Vagina (tissue), 2 donors: ENCODE results near the gene ASB14.

ENCODE experiments used
- POLR2A ChIP-seq, 2 donors: fragments of 450-650 bp; IDR thresholded peaks; one replicate each; pipeline ENCODE4 v1.6.1; 2017; ENCODE audit warnings: antibody characterized with exemption in 2 of 2, mild to moderate bottlenecking in 2 of 2, moderate library complexity in 2 of 2
- TF ChIP-seq, protein P1 (sequence below), 3 experiments: fragments of 450-650 bp in 2 of 3; fragments of 200-600 bp in 1 of 3; sonication (generic) in 1 of 3; IDR thresholded peaks; one replicate each; pipeline ENCODE4 v1.5.1; 2017 to 2019; ENCODE audit warnings: antibody characterized with exemption in 3 of 3, mild to moderate bottlenecking in 2 of 3, moderate library complexity in 2 of 3

DNA sequence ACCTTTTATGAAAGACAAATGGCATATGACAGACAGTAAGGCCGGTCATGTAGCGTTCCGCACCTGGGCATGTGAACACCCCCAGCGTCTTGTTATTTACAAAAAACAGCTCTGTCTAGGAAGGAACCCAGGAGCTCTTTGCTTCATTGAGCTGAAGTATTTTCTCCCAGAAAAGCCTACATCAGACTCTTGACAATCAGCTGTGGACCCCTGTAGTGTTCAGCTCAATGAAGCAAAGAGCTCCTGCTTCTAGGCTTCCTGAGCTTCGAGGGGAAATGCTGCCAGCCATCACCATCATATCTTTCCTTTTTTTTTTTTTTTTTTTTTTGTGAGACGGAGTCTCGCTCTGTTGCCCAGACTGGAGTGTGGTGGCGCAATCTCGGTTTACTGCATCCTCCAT lies 4.1 kb downstream of the ASB14 start:
- TF ChIP-seq, protein P1, sequence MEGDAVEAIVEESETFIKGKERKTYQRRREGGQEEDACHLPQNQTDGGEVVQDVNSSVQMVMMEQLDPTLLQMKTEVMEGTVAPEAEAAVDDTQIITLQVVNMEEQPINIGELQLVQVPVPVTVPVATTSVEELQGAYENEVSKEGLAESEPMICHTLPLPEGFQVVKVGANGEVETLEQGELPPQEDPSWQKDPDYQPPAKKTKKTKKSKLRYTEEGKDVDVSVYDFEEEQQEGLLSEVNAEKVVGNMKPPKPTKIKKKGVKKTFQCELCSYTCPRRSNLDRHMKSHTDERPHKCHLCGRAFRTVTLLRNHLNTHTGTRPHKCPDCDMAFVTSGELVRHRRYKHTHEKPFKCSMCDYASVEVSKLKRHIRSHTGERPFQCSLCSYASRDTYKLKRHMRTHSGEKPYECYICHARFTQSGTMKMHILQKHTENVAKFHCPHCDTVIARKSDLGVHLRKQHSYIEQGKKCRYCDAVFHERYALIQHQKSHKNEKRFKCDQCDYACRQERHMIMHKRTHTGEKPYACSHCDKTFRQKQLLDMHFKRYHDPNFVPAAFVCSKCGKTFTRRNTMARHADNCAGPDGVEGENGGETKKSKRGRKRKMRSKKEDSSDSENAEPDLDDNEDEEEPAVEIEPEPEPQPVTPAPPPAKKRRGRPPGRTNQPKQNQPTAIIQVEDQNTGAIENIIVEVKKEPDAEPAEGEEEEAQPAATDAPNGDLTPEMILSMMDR (IDR thresholded peaks at IDR 0.05): no peak
- TF ChIP-seq POLR2A (IDR thresholded peaks at IDR 0.05): no peak
